Measurements from ENCODE around the gene NEO1. TPM values are rescaled to one million over a fixed set of nuclear protein-coding genes. Genes with fewer than 3 reads are reported as not detected.

The NEO1 gene
- polyA plus RNA-seq, 1 of the 3 experiments (the other 2 are of a cell fraction), result 13.1 TPM

DNA sequence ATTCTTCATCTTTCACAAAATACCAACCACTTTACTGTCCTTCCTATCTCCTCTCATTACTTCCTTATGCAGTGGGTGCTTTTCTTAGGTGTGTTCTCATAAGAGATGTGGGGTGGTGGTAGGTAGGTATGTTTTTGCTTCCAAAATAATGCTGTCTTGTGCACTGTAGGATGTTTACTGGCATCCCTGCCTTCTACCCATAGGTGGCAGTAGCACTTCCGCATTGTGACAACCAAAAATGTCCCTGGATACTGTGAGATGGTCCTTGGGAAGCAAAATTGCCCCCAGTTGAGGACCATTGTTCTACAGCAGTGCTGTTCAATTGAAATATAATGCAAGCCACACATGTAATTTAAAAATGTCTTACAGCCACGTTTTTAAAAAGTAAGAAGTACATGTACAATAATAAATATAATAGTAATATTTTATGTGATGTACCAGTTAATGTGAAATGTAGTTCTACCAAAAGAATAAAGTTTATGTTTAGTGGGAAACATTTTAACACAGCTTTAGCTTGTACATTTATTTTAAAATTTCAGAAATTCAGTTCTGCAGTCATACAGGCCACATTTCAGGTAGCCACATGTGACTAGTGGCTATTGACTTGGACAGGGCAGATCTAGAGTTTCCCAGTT, 75.2 kb downstream of the NEO1 start:
- H3K36me3 ChIP-seq (replicated peaks in 1 of 2; ENCODE audit: control insufficient read depth in 1 of 2, insufficient read depth in 2 of 2, low read length in 1 of 2), result peaks cover 3 to 14% of the 10 kb centered on the region in 2 experiments
- no peak overlapping the region for H2AFZ ChIP-seq (ENCODE audit: low read depth)
- CTCF ChIA-PET, result interaction anchor here (0.6 to 2.0 kb wide), 13 partner anchors 8 to 177 kb away, joined by 3 to 9 read pairs (median 4); no protein-coding TSS in a partner anchor
- H3K27ac ChIP-seq (ENCODE audit: low read depth in 2 of 2, low read length in 1 of 2), result no peak overlapping the region
- H3F3A ChIP-seq (replicated peaks; ENCODE audit: insufficient read depth), result no peaks in the 10 kb centered on the region
- POLR2A ChIA-PET, result no interaction called here
- H3K9me3 ChIP-seq, result no peaks in the 10 kb centered on the region
- TF ChIP-seq ELF1 (IDR thresholded peaks at IDR 0.05) (no peak), SMC3 (IDR thresholded peaks at IDR 0.05; ENCODE audit: low read depth, low read length) (peak; percentile 49), CTCF (IDR thresholded peaks at IDR 0.05) (peak; percentile 80), SIN3A (IDR thresholded peaks at IDR 0.05; ENCODE audit: borderline replicate concordance, low read depth, low read length) (no peak), RAD21 (IDR thresholded peaks at IDR 0.05; ENCODE audit: low read length) (peak; percentile 71)
- no peaks in the 10 kb centered on the region for H3K27me3 ChIP-seq (ENCODE audit: insufficient read depth)
- no peak overlapping the region for H3K9ac ChIP-seq
- no peaks in the 10 kb centered on the region for H3K4me1 ChIP-seq (ENCODE audit: control insufficient read depth in 1 of 2, insufficient read depth in 2 of 2, low read depth in 1 of 2, low read length in 1 of 2)
- no peaks in the 10 kb centered on the region for H3K79me2 ChIP-seq (ENCODE audit: insufficient read depth)
- 70% methylated on average over 2 of the region's 2 CpGs for WGBS (ENCODE audit: low lambda C conversion rate)
- no peaks in the 10 kb centered on the region for H4K20me1 ChIP-seq (ENCODE audit: insufficient read depth)
- no peak overlapping the region for H3K4me2 ChIP-seq
- H3K4me3 ChIP-seq (ENCODE audit: low read depth in 2 of 2, low read length in 1 of 2), result no peak overlapping the region
- DNase-seq, result peak; percentile 54
- no peaks in the 10 kb centered on the region for H3K9me2 ChIP-seq

GRCh38 chr15:73130830-73131229, 78.6 kb downstream of the NEO1 start:
- no peak for DNase-seq
- no peak overlapping the region for H2AFZ ChIP-seq (ENCODE audit: low read depth)
- 100% methylated on average over 1 of the region's 1 CpG for WGBS (ENCODE audit: low lambda C conversion rate)
- H3K27ac ChIP-seq (ENCODE audit: low read depth in 2 of 2, low read length in 1 of 2), result no peak overlapping the region
- no peaks in the 10 kb centered on the region for H3K27me3 ChIP-seq (ENCODE audit: insufficient read depth)
- POLR2A ChIA-PET, result no interaction called here
- H3K36me3 ChIP-seq (replicated peaks in 1 of 2; ENCODE audit: control insufficient read depth in 1 of 2, insufficient read depth in 2 of 2, low read length in 1 of 2), result peaks cover 3 to 9% of the 10 kb centered on the region in 2 experiments
- no peaks in the 10 kb centered on the region; a peak in 2 of 4 replicates for H3K4me1 ChIP-seq (ENCODE audit: control insufficient read depth in 1 of 2, insufficient read depth in 2 of 2, low read depth in 1 of 2, low read length in 1 of 2)
- no peak overlapping the region for H3K4me2 ChIP-seq
- CTCF ChIA-PET, result interaction anchor here (0.9 to 3.2 kb wide), 3 partner anchors 15 to 346 kb away, joined by 3 to 10 read pairs (median 5); no protein-coding TSS in a partner anchor
- H3K79me2 ChIP-seq (ENCODE audit: insufficient read depth), result no peaks in the 10 kb centered on the region
- H3K9me2 ChIP-seq, result no peaks in the 10 kb centered on the region
- H3K4me3 ChIP-seq (ENCODE audit: low read depth in 2 of 2, low read length in 1 of 2), result no peak overlapping the region
- H3F3A ChIP-seq (replicated peaks; ENCODE audit: insufficient read depth), result no peaks in the 10 kb centered on the region
- H4K20me1 ChIP-seq (ENCODE audit: insufficient read depth), result no peaks in the 10 kb centered on the region
- TF ChIP-seq POLR2AphosphoS5 (IDR thresholded peaks at IDR 0.05; ENCODE audit: low read depth, low read length) (no peak), TCF12 (IDR thresholded peaks at IDR 0.05) (no peak), ELF1 (IDR thresholded peaks at IDR 0.05) (no peak), RXRA (IDR thresholded peaks at IDR 0.05; ENCODE audit: borderline replicate concordance, low read depth) (no peak), GABPA (IDR thresholded peaks at IDR 0.05; ENCODE audit: low read depth) (no peak)
- no peaks in the 10 kb centered on the region for H3K9me3 ChIP-seq
- H3K9ac ChIP-seq, result no peak overlapping the region

DNA sequence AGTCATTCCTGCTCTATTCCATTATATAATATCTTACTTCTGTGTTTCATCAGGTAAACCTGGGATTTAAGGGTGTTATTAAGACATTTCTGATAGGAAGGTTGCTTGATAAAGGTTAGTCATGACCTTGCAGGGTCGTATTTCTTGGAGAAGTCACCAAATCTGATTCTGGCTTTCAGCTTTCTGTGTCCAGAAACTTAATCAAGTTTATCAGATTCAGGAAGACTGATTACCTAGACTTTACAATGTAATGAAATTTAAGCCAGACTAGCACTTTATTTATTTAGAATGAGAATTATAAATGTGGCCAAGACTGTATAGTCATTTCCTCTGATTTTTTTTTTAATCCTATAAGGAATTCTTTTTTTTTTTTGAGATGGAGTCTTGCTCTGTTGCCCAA, 81.9 kb downstream of the NEO1 start:
- Histone ChIP-seq H3K27me3 (ENCODE audit: insufficient read depth) (no peaks in the 10 kb centered on the region), H3K9me3 (no peaks in the 10 kb centered on the region), H3K4me3 (ENCODE audit: low read depth in 2 of 2, low read length in 1 of 2) (no peak overlapping the region), H2AFZ (ENCODE audit: low read depth) (no peak overlapping the region), H3K9me2 (no peaks in the 10 kb centered on the region), H3K36me3 (replicated peaks in 1 of 2; ENCODE audit: control insufficient read depth in 1 of 2, insufficient read depth in 2 of 2, low read length in 1 of 2) (peaks cover 3 to 12% of the 10 kb centered on the region in 2 experiments), H3K4me2 (no peak overlapping the region), H3K9ac (no peak overlapping the region), H3K79me2 (ENCODE audit: insufficient read depth) (no peaks in the 10 kb centered on the region), H4K20me1 (ENCODE audit: insufficient read depth) (no peaks in the 10 kb centered on the region), H3K27ac (ENCODE audit: low read depth in 2 of 2, low read length in 1 of 2) (no peak overlapping the region), H3F3A (replicated peaks; ENCODE audit: insufficient read depth) (no peaks in the 10 kb centered on the region), H3K4me1 (ENCODE audit: control insufficient read depth in 1 of 2, insufficient read depth in 2 of 2, low read depth in 1 of 2, low read length in 1 of 2) (peaks cover 2 to 5% of the 10 kb centered on the region in 2 experiments; a peak in 3 of 4 replicates)
- DNase-seq, result no peak
- ChIA-PET POLR2A (no interaction called here), CTCF (interaction anchor here (1.4 to 2.1 kb wide), 2 partner anchors 140 to 350 kb away, joined by 4 to 5 read pairs; partner anchors contain the start of gene ADPGK)
- 24% methylated on average over 1 of the region's 1 CpG for WGBS (ENCODE audit: low lambda C conversion rate)
- no peak for TF ChIP-seq CTCF (IDR thresholded peaks at IDR 0.05)
- no peak; a peak in 1 of 4 replicates for TF ChIP-seq EP300 (IDR thresholded peaks at IDR 0.05; ENCODE audit: borderline replicate concordance in 1 of 2, low read depth in 1 of 2, low read length in 1 of 2)
- no peak for TF ChIP-seq SIN3A (IDR thresholded peaks at IDR 0.05; ENCODE audit: borderline replicate concordance, low read depth, low read length)
